Esophagus (tissue), 2 donors: Measurements from ENCODE around the gene LSP1. TPM values are rescaled to one million over a fixed set of nuclear protein-coding genes. Genes with fewer than 3 reads are reported as not detected.

Experiments
- H3K27ac ChIP-seq, 2 donors: one replicate each; pipeline ENCODE4 v1.5.1; 2013; ENCODE audit warnings: low read depth in 2 of 2, mild to moderate bottlenecking in 2 of 2, inconsistent platforms in 1 of 2, low read length in 1 of 2, moderate library complexity in 1 of 2
- H3K27me3 ChIP-seq, 2 donors: one replicate each; pipeline ENCODE4 v1.6.1; 2013; ENCODE audit warnings: low read length in 2 of 2, control low read depth in 1 of 2, mild to moderate bottlenecking in 1 of 2; ENCODE audit not compliant: insufficient read depth in 2 of 2, control insufficient read depth in 1 of 2
- H3K36me3 ChIP-seq, 2 donors: one replicate each; pipeline ENCODE4 v1.6.1; 2013; ENCODE audit warnings: low read length in 1 of 2; ENCODE audit not compliant: control insufficient read depth in 2 of 2, insufficient read depth in 2 of 2
- H3K4me1 ChIP-seq, 2 donors: one replicate each; pipeline ENCODE4 v1.6.1; 2013; ENCODE audit warnings: low read length in 1 of 2; ENCODE audit not compliant: control insufficient read depth in 2 of 2, insufficient read depth in 2 of 2
- H3K4me3 ChIP-seq, 2 donors: one replicate each; pipeline ENCODE4 v1.5.1; 2013; ENCODE audit warnings: low read length in 2 of 2, mild to moderate bottlenecking in 2 of 2, low read depth in 1 of 2, moderate library complexity in 1 of 2
- H3K9me3 ChIP-seq, 2 donors: one replicate each; pipeline ENCODE4 v1.6.1; 2013; ENCODE audit warnings: mild to moderate bottlenecking in 2 of 2, low read depth in 1 of 2, low read length in 1 of 2, moderate library complexity in 1 of 2; ENCODE audit not compliant: control insufficient read depth in 2 of 2, insufficient read depth in 1 of 2
- WGBS, 2 donors: extraction: QIAGEN DNeasy Blood & Tissue Kit; methylation state at CpG; one replicate each; pipeline ENCODE4 v1.1.7; 2013; 5-methylcytosine and 5-hydroxymethylcytosine counted together
- polyA plus RNA-seq, 2 donors: library from polyadenylated mRNA; stranded (reverse); fragments of 200-250 nt; gene quantifications; one replicate each; pipeline ENCODE4 v1.2.3, GENCODE V29; 2013
- donor health status: healthy with polysubstance abuse.
- donor health status: Bipolar disorder and iron deficiency.

Gene LSP1
- polyA plus RNA-seq, 2 donors = 23.7 to 130 TPM

GRCh38 chr11:1862588-1863351 is 9.9 kb downstream of the LSP1 start:
- Histone ChIP-seq H3K27ac (peak overlapping the region; percentile 9 to 16), H3K4me1 (peaks cover 11 to 21% of the 10 kb centered on the region in 2 donors)

GRCh38 chr11:1863352-1864216 is 10.7 kb downstream of the LSP1 start:
- WGBS, 2 donors = 23 to 29% methylated on average over 27 of the region's 27 CpGs
- no peaks in the 10 kb centered on the region for H3K27me3 ChIP-seq
- H3K27ac ChIP-seq = peak overlapping the region; percentile 45 to 54
- peaks cover 11 to 21% of the 10 kb centered on the region in 2 donors for H3K4me1 ChIP-seq
- H3K36me3 ChIP-seq = no peaks in the 10 kb centered on the region
- H3K4me3 ChIP-seq = peak overlapping the region in 1 of 2 donors; percentile 3
- no peaks in the 10 kb centered on the region for H3K9me3 ChIP-seq

More at GRCh38 chr11:1862588-1863351, 9.9 kb downstream of the LSP1 start:
- Histone ChIP-seq H3K36me3 (no peaks in the 10 kb centered on the region), H3K4me3 (no peak overlapping the region), H3K27me3 (no peaks in the 10 kb centered on the region), H3K9me3 (no peaks in the 10 kb centered on the region)
- WGBS, 2 donors = 78 to 89% methylated on average over 14 of the region's 14 CpGs

- H3K36me3 ChIP-seq = no peaks in the 10 kb centered on the region
- no peak overlapping the region for H3K4me3 ChIP-seq
- H3K27me3 ChIP-seq = no peaks in the 10 kb centered on the region
- whole genome bisulfite sequencing, 2 donors = 53 to 60% methylated on average over 18 of the region's 18 CpGs
- H3K27ac ChIP-seq = peak overlapping the region; percentile 45 to 54
- H3K9me3 ChIP-seq = no peaks in the 10 kb centered on the region
- H3K4me1 ChIP-seq = peaks cover 11 to 21% of the 10 kb centered on the region in 2 donors
Observed at GRCh38 chr11:1864231-1864630, 11.3 kb downstream of the LSP1 start.

GRCh38 chr11:1864831-1865665 is 12.2 kb downstream of the LSP1 start:
- Histone ChIP-seq H3K4me3 (no peak overlapping the region), H3K4me1 (peaks cover 11 to 21% of the 10 kb centered on the region in 2 donors), H3K9me3 (no peaks in the 10 kb centered on the region), H3K36me3 (no peaks in the 10 kb centered on the region), H3K27ac (peak overlapping the region; percentile 45 to 54), H3K27me3 (no peaks in the 10 kb centered on the region)
- WGBS, 2 donors = 76 to 81% methylated on average over 26 to 30 of the region's 30 CpGs

GRCh38 chr11:1866226-1866625 is 13.3 kb downstream of the LSP1 start:
- H3K27me3 ChIP-seq = no peaks in the 10 kb centered on the region
- H3K4me1 ChIP-seq = peaks cover 11 to 32% of the 10 kb centered on the region in 2 donors
- no peak overlapping the region for H3K27ac ChIP-seq
- 84 to 93% methylated on average over 8 of the region's 8 CpGs for WGBS, 2 donors
- H3K9me3 ChIP-seq = no peaks in the 10 kb centered on the region
- no peak overlapping the region for H3K4me3 ChIP-seq
- no peaks in the 10 kb centered on the region for H3K36me3 ChIP-seq

GRCh38 chr11:1866776-1867175 is 13.9 kb downstream of the LSP1 start:
- no peak overlapping the region for H3K4me3 ChIP-seq

GRCh38 chr11:1867381-1867780 is 14.5 kb downstream of the LSP1 start:
- Histone ChIP-seq H3K27ac (no peak overlapping the region), H3K9me3 (no peaks in the 10 kb centered on the region), H3K4me1 (peaks cover 11 to 32% of the 10 kb centered on the region in 2 donors), H3K27me3 (no peaks in the 10 kb centered on the region), H3K36me3 (no peaks in the 10 kb centered on the region), H3K4me3 (no peak overlapping the region)
- 74 to 75% methylated on average over 8 of the region's 8 CpGs for WGBS, 2 donors

More at GRCh38 chr11:1866776-1867175, 13.9 kb downstream of the LSP1 start:
- Histone ChIP-seq H3K4me1 (peaks cover 11 to 32% of the 10 kb centered on the region in 2 donors), H3K27me3 (no peaks in the 10 kb centered on the region), H3K9me3 (no peaks in the 10 kb centered on the region), H3K36me3 (no peaks in the 10 kb centered on the region), H3K27ac (no peak overlapping the region)
- WGBS, 2 donors = 83 to 86% methylated on average over 15 of the region's 15 CpGs

- H3K4me3 ChIP-seq = no peak overlapping the region
- H3K36me3 ChIP-seq = no peaks in the 10 kb centered on the region
- no peaks in the 10 kb centered on the region for H3K9me3 ChIP-seq
- WGBS, 2 donors = 80 to 90% methylated on average over 14 of the region's 14 CpGs
- peak overlapping the region; percentile 1 to 56 for H3K27ac ChIP-seq
- no peaks in the 10 kb centered on the region for H3K27me3 ChIP-seq
- peaks cover 11 to 31% of the 10 kb centered on the region in 2 donors for H3K4me1 ChIP-seq
Observed at GRCh38 chr11:1868056-1868635, 15.3 kb downstream of the LSP1 start.
